ENCODE measurements around the gene PKNOX2.
"Not testable (repeated sequence)": the region's sequence is repeated elsewhere in the genome, so short reads cannot be mapped to it uniquely, and the experiment has no call there.

The PKNOX2 gene

DNA sequence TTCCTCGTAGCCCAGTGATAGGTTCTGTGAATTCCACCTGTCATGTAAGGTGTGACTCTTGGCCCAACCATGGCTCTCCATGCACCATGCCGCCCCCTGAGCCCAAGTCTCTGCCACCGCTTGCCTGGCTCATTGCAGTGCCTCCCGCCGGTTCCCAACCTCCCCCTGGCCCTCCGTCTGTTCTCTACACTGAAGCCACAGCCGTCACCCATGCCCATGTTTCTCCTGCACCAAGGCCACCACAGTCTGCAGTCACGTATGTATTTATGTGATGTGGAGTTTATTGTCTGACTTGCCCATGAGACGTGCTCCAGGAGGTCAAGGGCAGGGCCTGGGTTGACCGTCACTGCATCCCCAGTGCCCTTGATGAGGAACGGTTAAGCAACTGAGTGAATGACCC lies 35.9 kb downstream of the PKNOX2 start:
- Mint-ChIP-seq H3K4me3 (no peak overlapping the region), H3K9me3 (no peaks in the 10 kb centered on the region), H3K4me1 (no peaks in the 10 kb centered on the region), H3K36me3 (no peaks in the 10 kb centered on the region), H3K27ac (no peak overlapping the region), H3K27me3 (peaks cover 37% of the 10 kb centered on the region)
- ATAC-seq: no peak

DNA sequence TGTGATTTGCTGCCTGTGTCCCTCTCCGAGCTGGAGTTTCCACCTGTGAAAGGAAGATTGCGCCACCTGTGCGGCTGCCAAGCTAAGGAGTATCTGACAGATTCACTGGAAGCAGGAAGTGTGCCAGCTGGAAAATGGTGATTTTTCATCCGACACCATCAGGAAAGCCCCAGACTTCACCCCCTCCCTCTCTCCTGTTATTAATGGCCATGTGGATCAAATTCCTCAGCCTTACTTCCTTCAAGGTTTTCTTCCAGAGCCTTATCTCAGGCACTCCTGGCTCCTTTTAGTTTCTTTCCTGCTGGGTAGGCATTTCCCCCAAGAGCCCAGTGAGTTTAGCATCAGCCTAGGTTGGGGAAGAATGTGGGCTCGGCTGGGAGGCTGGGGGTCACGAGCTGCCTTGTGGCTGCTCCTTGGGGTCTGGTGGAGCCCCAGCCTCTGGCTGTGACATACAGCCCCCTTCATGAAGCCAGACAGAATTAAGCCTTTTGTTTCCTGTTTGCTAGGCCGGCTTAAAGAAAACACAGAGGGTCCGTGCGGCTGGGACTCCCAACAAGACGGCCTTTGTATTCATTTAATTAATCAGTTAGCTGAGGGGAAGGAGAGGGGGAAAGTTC lies 37.1 kb downstream of the PKNOX2 start:
- Mint-ChIP-seq H3K4me3 (no peak overlapping the region), H3K9me3 (no peaks in the 10 kb centered on the region), H3K27me3 (peaks cover 36% of the 10 kb centered on the region), H3K36me3 (no peaks in the 10 kb centered on the region), H3K4me1 (no peaks in the 10 kb centered on the region), H3K27ac (no peak overlapping the region)
- no peak for ATAC-seq

DNA sequence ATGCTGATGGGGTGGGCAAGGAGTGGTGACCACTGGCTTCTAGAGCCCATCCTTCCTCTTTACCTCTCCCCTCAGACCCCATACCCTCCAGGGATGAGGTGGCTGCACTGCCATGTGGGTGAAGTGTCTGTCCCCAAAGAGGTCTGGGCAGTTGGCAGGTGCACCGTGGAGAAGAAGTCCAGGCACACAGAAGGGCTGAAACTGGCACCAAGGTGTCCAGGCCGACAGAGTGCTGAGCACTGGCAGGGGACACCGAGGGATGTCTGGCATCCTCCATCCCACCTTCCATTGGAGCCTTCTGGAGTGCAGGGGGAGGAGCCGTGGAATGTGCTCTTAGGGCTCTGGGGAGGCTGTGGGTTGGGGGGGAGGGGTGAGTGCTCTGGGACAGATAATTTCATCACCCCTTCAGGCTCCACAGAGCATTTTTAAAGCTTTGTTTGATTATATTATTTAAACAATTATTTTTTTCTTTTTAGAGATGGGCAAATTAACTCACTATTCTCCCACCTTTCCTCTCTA lies 37.9 kb downstream of the PKNOX2 start:
- Mint-ChIP-seq H3K36me3 (no peaks in the 10 kb centered on the region), H3K27me3 (peaks cover 36% of the 10 kb centered on the region), H3K27ac (no peak overlapping the region), H3K9me3 (no peaks in the 10 kb centered on the region), H3K4me1 (no peaks in the 10 kb centered on the region), H3K4me3 (no peak overlapping the region)
- no peak for ATAC-seq

DNA sequence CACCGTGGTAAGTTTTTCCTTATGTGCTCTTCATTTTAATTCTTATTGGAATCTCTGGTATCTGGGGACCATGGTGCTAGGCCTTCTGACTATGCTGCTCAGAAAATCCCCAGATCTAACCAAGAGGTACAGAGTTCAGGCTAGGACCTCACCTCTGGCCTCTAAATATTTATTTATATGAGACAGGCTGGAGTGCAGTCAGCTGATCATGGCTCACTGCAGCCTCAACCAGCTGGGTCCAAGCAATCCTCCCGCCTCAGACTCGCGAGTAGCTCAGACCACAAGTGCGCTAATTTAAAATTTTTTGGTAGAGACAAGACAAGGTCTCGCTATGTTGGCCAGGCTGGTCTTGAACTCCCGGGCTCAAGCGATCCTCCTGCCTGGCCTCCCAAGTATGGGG lies 38.4 kb downstream of the PKNOX2 start:
- ATAC-seq: no peak
- Mint-ChIP-seq H3K27me3 (peaks cover 31% of the 10 kb centered on the region), H3K27ac (no peak overlapping the region), H3K9me3 (no peaks in the 10 kb centered on the region), H3K4me3 (no peak overlapping the region), H3K36me3 (no peaks in the 10 kb centered on the region), H3K4me1 (no peaks in the 10 kb centered on the region)

DNA sequence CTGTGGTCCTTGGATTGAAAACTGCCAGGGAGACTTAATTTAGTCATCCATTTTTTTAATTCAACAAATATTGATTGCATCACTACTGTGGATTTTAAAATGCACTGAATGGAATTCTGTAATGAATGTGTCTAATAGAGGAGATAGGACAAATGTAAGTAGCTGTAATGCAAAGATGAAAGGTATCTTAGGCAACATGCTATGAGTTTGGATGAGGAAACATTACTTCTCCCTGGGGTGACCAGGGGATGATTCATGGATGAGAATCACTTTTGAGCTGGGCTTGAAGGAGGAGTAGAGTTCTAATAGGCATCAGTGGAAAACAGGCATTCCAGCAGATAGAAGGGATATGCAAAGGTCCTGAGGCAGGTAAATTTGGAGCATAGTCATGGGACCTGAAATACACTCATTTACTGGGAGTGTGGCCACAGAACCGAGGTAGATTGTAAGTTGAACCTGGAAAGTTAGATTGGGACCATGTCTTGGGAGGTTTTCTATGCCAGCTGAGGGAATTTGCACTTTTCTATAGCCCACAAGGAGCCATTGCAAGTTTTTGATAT lies 43.4 kb downstream of the PKNOX2 start:
- Mint-ChIP-seq H3K36me3 (no peaks in the 10 kb centered on the region), H3K27ac (no peak overlapping the region), H3K9me3 (no peaks in the 10 kb centered on the region), H3K4me1 (no peaks in the 10 kb centered on the region), H3K27me3 (no peaks in the 10 kb centered on the region), H3K4me3 (no peak overlapping the region)
- no peak for ATAC-seq

DNA sequence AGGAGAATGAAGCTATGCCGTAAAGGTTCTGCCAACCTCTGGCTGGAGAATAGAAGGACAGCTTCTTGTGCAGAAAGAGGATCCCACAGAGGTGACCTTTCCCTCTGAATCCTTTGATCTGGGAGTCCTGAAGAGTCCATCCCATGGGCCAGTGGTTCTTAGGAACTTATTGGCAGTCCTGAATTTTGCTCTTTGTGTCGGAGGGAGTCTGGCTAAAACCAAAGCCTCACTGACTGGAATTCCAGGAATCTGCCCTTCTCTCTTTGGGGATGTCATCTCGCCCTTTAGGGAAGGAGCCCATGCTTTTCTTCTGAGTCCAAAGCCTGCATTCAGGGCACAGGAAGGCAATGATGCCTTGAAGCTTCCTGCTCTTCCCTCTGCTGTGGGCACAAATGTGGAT lies 45.5 kb downstream of the PKNOX2 start:
- peaks cover 11% of the 10 kb centered on the region for H3K27me3 Mint-ChIP-seq
- H3K4me1 Mint-ChIP-seq: no peaks in the 10 kb centered on the region
- H3K4me3 Mint-ChIP-seq: no peak overlapping the region
- H3K9me3 Mint-ChIP-seq: no peaks in the 10 kb centered on the region
- ATAC-seq: no peak
- H3K36me3 Mint-ChIP-seq: no peaks in the 10 kb centered on the region
- no peak overlapping the region for H3K27ac Mint-ChIP-seq

DNA sequence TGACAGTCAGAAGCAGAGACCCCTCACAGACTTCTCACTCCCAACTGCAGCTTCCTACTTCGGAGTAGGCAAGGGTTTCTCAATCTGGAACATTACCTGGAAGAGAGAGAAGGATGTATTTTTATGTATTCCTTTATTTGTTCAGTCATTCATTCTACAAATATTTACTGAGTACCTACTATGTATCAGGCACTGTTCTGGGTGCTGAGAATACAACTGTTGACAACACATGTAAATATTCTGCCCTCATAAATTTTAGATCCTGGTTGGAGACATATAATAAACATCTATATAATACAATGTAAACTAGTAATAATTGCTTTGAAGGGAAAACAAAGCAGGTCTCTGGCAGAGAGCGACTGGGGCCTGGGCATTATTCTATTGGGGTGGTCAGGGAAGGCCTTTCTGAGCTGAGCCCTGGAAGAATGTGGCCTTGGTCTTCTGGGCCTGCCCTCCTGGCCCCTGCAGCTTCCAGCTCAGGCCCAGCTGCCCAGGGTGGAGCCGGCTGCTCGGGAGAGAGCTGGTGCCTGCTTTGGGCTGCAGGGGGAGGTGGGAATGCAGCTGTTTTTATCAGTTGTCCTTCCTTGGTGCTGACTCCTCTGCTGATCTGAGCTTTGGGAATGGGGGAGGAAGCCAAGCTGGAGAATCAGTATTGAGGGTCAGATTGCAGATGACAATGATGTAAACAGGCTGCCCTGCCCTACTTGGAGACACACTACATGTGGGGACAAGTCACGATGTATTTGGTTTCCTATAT lies 46.8 kb downstream of the PKNOX2 start:
- H3K4me3 Mint-ChIP-seq: no peak overlapping the region
- no peak for ATAC-seq
- no peak overlapping the region for H3K27ac Mint-ChIP-seq
- H3K27me3 Mint-ChIP-seq: peaks cover 11% of the 10 kb centered on the region
- H3K4me1 Mint-ChIP-seq: no peaks in the 10 kb centered on the region
- H3K9me3 Mint-ChIP-seq: no peaks in the 10 kb centered on the region
- H3K36me3 Mint-ChIP-seq: no peaks in the 10 kb centered on the region

DNA sequence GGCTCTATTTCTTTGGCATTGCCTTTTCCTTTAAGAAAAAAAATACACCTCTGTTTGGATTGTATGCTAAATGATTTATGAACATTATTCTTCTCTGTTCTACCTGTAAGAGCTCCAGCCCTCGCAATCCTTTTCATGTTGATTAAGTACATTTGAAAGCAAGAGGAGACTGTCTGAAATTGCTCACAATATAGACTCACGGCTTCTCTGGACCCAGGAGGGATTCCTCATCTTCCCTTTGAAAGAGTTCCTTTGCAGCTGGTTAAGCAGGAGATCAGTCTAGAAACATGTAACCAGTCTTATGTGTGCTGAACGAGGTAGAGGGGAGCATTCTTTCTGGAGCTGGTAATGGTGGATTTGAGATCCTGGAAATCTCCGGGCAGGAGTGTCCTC lies 47.4 kb downstream of the PKNOX2 start:
- ATAC-seq: no peak
- H3K27ac Mint-ChIP-seq: no peak overlapping the region
- no peaks in the 10 kb centered on the region for H3K4me1 Mint-ChIP-seq
- H3K27me3 Mint-ChIP-seq: peaks cover 14% of the 10 kb centered on the region
- H3K36me3 Mint-ChIP-seq: no peaks in the 10 kb centered on the region
- H3K4me3 Mint-ChIP-seq: no peak overlapping the region
- H3K9me3 Mint-ChIP-seq: no peaks in the 10 kb centered on the region

DNA sequence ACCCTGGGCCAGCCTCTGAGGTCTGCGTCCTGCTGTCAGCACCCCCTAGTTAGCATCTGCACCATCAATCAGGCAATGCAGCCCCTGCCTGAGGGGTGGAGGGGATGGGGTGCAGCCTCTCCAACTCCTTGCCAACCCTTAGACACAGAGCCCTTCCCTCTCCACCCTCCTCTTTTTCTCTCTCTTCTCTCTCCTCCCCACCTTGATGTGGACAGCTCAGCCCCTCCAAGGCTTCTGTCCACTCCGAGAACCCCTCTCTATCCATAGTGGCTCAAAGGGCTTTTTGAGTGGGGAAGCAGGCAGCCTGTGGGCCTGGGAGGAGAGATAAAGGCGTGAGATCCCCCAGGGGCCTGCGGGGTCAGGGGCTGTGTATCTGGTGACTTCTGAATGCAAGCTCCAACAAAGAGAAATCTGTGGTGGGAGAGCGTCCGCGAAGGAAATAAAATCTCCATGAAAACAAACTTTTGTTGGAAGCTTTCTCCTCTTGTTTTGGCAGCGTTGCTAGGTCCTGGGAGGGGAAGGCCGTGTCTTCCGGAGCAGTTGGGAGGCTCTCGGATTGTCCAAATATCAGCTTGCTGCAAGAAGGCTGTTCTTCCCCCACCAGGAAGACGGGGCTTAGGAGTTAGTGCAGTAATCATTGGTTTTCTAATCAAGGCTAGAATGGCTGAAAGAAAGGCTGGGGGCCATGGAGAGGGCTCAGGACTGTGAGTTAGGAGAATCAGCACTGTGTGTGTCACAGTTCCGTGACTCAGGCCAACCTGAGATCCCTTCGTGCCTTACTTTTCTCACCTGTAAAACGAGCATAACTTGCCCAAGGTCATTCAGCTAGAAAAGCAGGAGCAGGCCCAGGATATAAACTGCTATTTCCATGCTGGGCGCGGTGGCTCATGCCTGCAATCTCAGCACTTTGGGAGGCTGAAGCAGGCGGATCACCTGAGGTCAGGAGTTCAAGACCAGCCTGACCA lies 50.3 kb downstream of the PKNOX2 start:
- H3K4me1 Mint-ChIP-seq: no peaks in the 10 kb centered on the region
- H3K27me3 Mint-ChIP-seq: peaks cover 32% of the 10 kb centered on the region
- H3K36me3 Mint-ChIP-seq: no peaks in the 10 kb centered on the region
- H3K4me3 Mint-ChIP-seq: no peak overlapping the region
- no peak for ATAC-seq
- no peaks in the 10 kb centered on the region for H3K9me3 Mint-ChIP-seq
- H3K27ac Mint-ChIP-seq: no peak overlapping the region

DNA sequence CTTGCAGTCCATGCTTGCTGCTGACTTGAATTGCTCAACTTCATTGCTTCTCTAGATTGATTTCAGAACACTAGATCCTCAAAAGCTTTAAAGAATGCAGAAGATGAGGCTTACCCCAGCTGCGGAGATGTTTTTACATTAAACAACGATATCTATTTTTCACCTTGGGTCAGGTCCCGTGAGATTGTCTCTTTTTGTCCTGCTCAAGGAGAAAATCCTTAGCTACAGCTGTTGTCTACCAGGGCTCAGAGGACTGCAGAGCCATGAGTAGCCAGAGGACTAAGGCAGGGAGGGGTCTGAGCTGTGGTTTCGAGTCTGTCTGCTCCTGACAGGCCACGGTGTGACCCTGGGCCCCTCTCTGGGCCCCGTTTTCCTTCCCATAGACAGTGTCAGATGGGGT lies 51.4 kb downstream of the PKNOX2 start:
- no peak overlapping the region for H3K4me3 Mint-ChIP-seq
- H3K27ac Mint-ChIP-seq: no peak overlapping the region
- no peaks in the 10 kb centered on the region for H3K4me1 Mint-ChIP-seq
- H3K9me3 Mint-ChIP-seq: no peaks in the 10 kb centered on the region
- no peaks in the 10 kb centered on the region for H3K36me3 Mint-ChIP-seq
- H3K27me3 Mint-ChIP-seq: peaks cover 32% of the 10 kb centered on the region
- no peak for ATAC-seq

DNA sequence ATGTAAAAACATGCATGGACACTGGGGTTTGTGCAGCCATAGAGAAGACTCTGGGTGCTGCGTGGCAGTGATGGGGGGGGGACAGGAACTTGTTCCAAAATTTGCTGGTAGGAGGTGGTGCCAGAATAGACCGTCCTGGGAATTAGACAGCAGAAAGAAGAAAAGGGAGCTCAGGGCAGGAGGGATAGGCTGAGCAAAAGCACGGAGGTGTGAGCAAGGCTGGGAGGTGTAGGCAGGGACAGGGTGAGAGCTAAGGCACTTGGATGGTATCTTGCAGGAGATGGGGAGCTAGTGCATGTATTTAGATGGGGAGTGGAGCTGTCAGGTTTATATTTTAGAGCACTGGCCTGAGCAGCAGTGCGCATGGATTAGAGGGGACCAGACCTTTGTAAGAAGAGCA lies 53.8 kb downstream of the PKNOX2 start:
- no peaks in the 10 kb centered on the region for H3K9me3 Mint-ChIP-seq
- no peak overlapping the region for H3K4me3 Mint-ChIP-seq
- peaks cover 32% of the 10 kb centered on the region for H3K27me3 Mint-ChIP-seq

DNA sequence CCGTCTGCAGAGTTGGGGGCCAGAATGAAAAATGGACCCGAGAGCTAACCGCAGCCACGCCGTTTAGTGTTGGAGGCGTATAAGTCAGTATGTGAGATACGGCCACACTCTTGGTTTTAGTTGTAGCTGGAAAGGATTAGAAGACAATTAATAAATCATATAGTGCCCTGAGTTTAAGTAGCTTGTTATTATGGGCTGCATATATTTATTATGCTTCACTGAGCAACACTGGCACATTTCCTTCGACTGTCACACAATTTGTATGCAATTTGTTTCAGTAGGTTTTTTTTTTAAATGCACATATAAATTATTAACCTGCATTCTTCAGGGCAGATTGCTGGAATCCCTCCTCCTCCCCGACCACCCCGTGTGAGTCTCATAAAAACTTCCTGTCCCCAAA lies 56.9 kb downstream of the PKNOX2 start:
- H3K9me3 Mint-ChIP-seq: no peaks in the 10 kb centered on the region
- no peaks in the 10 kb centered on the region for H3K4me1 Mint-ChIP-seq
- no peak overlapping the region for H3K27ac Mint-ChIP-seq
- no peaks in the 10 kb centered on the region for H3K36me3 Mint-ChIP-seq
- H3K27me3 Mint-ChIP-seq: peaks cover 23% of the 10 kb centered on the region
- no peak overlapping the region for H3K4me3 Mint-ChIP-seq
- ATAC-seq: no peak

More for the DNA sequence above, 53.8 kb downstream of the PKNOX2 start:
- H3K27ac Mint-ChIP-seq: no peak overlapping the region
- no peaks in the 10 kb centered on the region for H3K36me3 Mint-ChIP-seq
- no peaks in the 10 kb centered on the region for H3K4me1 Mint-ChIP-seq
- ATAC-seq: no peak

DNA sequence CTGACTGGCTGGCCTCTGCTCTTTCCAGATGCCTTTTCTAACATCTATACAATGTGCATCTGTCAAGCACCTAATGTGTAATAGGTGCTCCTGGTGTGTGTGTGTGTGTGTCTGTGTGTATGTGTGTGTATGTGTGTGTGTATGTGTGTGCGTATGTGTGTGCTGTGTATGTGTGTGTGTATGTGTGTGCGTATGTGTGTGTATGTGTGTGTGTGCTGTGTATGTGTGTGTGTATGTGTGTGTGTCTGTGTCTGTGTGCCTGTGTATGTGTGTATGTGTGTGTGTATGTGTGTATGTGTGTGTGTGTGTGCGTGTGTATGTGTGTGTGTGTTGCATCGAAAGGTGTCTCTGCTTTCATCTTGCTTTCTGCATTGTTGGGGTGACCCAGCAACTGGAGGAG lies 57.9 kb downstream of the PKNOX2 start:
- Mint-ChIP-seq H3K27me3 (peaks cover 26% of the 10 kb centered on the region), H3K36me3 (no peaks in the 10 kb centered on the region), H3K27ac (no peak overlapping the region), H3K4me1 (no peaks in the 10 kb centered on the region), H3K4me3 (no peak overlapping the region), H3K9me3 (no peaks in the 10 kb centered on the region)
- no peak for ATAC-seq

DNA sequence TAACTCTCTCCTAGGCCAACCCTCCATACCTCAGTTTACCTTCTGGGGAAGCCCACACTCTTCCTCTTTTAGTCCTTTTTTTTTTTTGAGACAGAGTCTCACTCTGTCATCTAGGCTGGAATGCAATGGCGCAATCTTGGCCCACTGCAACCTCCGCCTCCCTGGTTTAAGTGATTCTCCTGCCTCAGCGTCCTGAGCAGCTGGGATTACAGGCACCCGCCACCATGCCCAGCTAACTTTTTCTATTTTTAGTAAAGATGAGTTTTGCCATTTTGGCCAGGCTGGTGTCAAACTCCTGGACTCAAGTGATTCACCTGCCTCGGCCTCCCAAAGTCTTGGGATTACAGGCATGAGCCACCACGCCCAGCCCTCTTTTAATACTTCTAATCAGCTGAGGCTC lies 58.6 kb downstream of the PKNOX2 start:
- not testable (repeated sequence) for H3K9me3 Mint-ChIP-seq, H3K27ac Mint-ChIP-seq, ATAC-seq, H3K4me3 Mint-ChIP-seq, H3K36me3 Mint-ChIP-seq, H3K4me1 Mint-ChIP-seq
- H3K27me3 Mint-ChIP-seq: peaks cover 21% of the 10 kb centered on the region

DNA sequence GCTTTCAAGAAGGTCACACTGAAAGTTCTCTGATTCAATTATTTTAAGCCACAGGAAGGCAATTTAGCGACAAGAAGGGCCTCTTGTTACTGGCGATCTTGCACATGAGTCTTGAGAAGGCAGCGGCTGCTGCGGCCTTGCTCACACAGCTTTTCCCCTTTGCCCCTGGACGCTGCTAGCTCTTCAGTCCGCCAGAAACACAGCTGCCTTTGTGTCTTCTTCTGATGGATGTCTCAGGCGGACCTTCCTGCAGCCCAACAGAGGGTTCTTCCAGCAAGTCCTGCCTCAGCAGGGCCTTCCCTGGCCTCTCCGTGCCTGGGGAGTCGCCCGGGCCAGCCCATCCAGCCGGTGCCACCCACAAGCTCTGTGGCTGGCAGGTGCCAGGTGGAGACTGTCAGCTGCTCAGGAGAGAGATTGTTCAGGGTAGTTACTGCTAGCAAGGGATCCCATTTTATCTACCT lies 59.4 kb downstream of the PKNOX2 start:
- no peak for ATAC-seq
- Mint-ChIP-seq H3K4me1 (no peaks in the 10 kb centered on the region), H3K36me3 (no peaks in the 10 kb centered on the region), H3K27me3 (peaks cover 22% of the 10 kb centered on the region), H3K9me3 (no peaks in the 10 kb centered on the region), H3K4me3 (no peak overlapping the region), H3K27ac (no peak overlapping the region)

Measured in stimulated activated memory B cell treated with anti-CD40 and anti-IgM and Interleukin-4, amounts not matched to agents 10 μg/mL and 1 μg/mL and 100 μg/mL, for 72 hours (primary cell).